RWPE1 (cell line): ENCODE measurements around the gene TRRAP.

ENCODE experiments used
- CTCF ChIA-PET: fragments of 350-600 bp; sonication (Branson Sonifier 250); formaldehyde crosslinking; extraction: SDS; loops from one replicate; lab custom pipeline; 2021; lab: Yijun Ruan, JAX
- POLR2A ChIA-PET: fragments of 400-600 bp; formaldehyde crosslinking; extraction: SDS; loops from one replicate; lab custom pipeline; 2020; ENCODE audit warnings: antibody characterized with exemption; ENCODE audit not compliant: low non-redundant PET; lab: Yijun Ruan, JAX
- DNase-seq: peaks from one replicate; pipeline ENCODE4 v3.0.0; 2012; ENCODE audit warnings: low spot score
- H3K27ac ChIP-seq: fragments of 450-650 bp; 2 replicates; pipeline ENCODE4 v1.5.1; 2017
- CTCF ChIP-seq: fragments of 450-650 bp; conservative IDR thresholded peaks from 2 replicates; pipeline ENCODE4 v1.5.1; 2017; ENCODE audit warnings: low read depth, mild to moderate bottlenecking

TRRAP gene

GRCh38 chr7:98985406-98985805 lies 107.1 kb downstream of the TRRAP start:
- H3K27ac ChIP-seq, result no peak overlapping the region
- no peak for TF ChIP-seq CTCF
- ChIA-PET CTCF (no interaction called here), POLR2A (no interaction called here)
- no peak for DNase-seq

- ChIA-PET POLR2A (no interaction called here), CTCF (no interaction called here)
- no peak for DNase-seq
- no peak for TF ChIP-seq CTCF
- no peak overlapping the region for H3K27ac ChIP-seq
Measured at GRCh38 chr7:98985945-98986344, 107.6 kb downstream of the TRRAP start.

GRCh38 chr7:98988641-98989040 lies 110.3 kb downstream of the TRRAP start:
- CTCF ChIA-PET, result interaction anchor here (1.2 to 1.4 kb wide), 2 partner anchors 9 to 325 kb away, joined by 3 read pairs; no protein-coding TSS in a partner anchor
- DNase-seq, result no peak
- POLR2A ChIA-PET, result no interaction called here
- TF ChIP-seq CTCF, result no peak
- H3K27ac ChIP-seq, result no peak overlapping the region

DNA sequence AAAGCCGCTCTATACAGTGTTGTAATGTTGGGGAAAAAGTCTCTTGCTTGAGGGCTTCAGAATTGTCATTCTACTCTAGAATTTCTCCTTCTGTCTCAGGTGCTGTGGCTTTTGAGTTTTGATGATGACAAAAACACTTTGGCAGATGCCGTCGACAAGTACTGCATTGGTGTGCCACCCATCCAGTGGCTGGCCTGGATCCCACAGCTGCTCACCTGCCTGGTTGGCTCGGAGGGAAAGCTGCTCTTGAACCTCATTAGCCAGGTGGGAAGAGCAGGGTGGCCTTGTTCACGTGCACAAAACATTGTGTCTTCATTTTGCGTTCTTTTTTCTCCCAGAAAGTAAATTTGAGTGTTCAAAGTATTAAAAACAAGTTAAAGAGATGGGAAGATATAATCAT lies 112.0 kb downstream of the TRRAP start:
- CTCF ChIA-PET, result no interaction called here
- no peak for TF ChIP-seq CTCF
- POLR2A ChIA-PET, result no interaction called here

GRCh38 chr7:98991141-98991540 lies 112.8 kb downstream of the TRRAP start:
- ChIA-PET POLR2A (no interaction called here), CTCF (no interaction called here)
- TF ChIP-seq CTCF, result no peak
- H3K27ac ChIP-seq, result no peak overlapping the region
- no peak for DNase-seq

More for the DNA sequence above, 112.0 kb downstream of the TRRAP start:
- H3K27ac ChIP-seq, result no peak overlapping the region
- no peak for DNase-seq

DNA sequence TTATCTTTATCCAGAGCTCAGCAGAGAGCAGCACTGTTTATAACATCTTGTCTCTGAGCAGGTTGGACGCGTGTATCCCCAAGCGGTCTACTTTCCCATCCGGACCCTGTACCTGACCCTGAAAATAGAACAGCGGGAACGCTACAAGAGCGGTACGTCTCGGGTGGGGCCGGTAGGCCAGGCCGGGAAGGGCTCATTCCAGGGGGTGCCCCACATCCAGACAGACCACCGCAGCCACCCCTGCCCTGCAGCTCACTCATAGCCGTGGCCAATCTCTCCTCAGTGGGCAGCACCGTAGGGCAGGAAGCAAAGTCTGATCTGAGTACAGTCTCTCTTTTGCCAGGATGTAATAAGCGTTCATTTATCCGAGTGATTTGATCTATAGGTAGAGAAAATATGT lies 113.7 kb downstream of the TRRAP start:
- no peak overlapping the region for H3K27ac ChIP-seq
- ChIA-PET POLR2A (no interaction called here), CTCF (interaction anchor here (0.6 kb wide), 1 partner anchor 46 kb away, joined by 3 read pairs; no protein-coding TSS in a partner anchor)
- no peak for DNase-seq
- no peak for TF ChIP-seq CTCF
